K562 (cell line): Measurements from ENCODE around the gene ERI2. TPM values are rescaled to one million over a fixed set of nuclear protein-coding genes. Genes with fewer than 3 reads are reported as not detected.

ENCODE experiments used
- ASH1L ChIP-seq: fragments of 450-650 bp; IDR thresholded peaks from 2 replicates; pipeline ENCODE4 v1.6.1; 2018; ENCODE audit warnings: borderline replicate concordance, mild to moderate bottlenecking, low read depth; ENCODE audit not compliant: partially characterized antibody
- BRF1 ChIP-seq: IDR thresholded peaks from 3 replicates; pipeline ENCODE4 v1.6.1; 2011; ENCODE audit warnings: borderline replicate concordance, mild to moderate bottlenecking; ENCODE audit not compliant: insufficient read length; ENCODE audit errors: extremely low read depth
- COPS2 ChIP-seq: fragments of 450-650 bp; conservative IDR thresholded peaks from 2 replicates; pipeline ENCODE4 v1.6.1; 2016; ENCODE audit warnings: mild to moderate bottlenecking, moderate library complexity
- ELF2 ChIP-seq: fragments of 250-450 bp; sonication (Bioruptor Pico); IDR thresholded peaks from 2 replicates; pipeline ENCODE4 v1.5.0; 2021; ENCODE audit warnings: mild to moderate bottlenecking
- FOXA3 ChIP-seq, 2 experiments: fragments of 450-650 bp in 1 of 2; sonication (generic) in 1 of 2; formaldehyde crosslinking; IDR thresholded peaks in 1 of 2; conservative IDR thresholded peaks in 1 of 2; 2 replicates each; pipeline versions ENCODE4 v1.4.0 to v1.8.0; 2020 to 2022; ENCODE audit warnings: mild to moderate bottlenecking in 2 of 2, missing genetic modification reagents in 1 of 2
- KAT7 ChIP-seq: sonication (generic); formaldehyde crosslinking; IDR thresholded peaks from 2 replicates; pipeline ENCODE4 v1.8.0; 2022; ENCODE audit warnings: missing genetic modification reagents, mild to moderate bottlenecking, borderline replicate concordance
- NCOA1 ChIP-seq: fragments of 450-650 bp; IDR thresholded peaks from 2 replicates; pipeline ENCODE4 v1.6.1; 2016; ENCODE audit warnings: low read depth
- POLR2AphosphoS2 ChIP-seq: IDR thresholded peaks from 2 replicates; pipeline ENCODE4 v1.6.1; 2012; ENCODE audit warnings: low read length, improper control_type of control experiment
- PURB ChIP-seq: sonication (generic); formaldehyde crosslinking; IDR thresholded peaks from 2 replicates; pipeline ENCODE4 v1.9.0; 2021; ENCODE audit warnings: low read depth, mild to moderate bottlenecking, missing genetic modification reagents
- RB1 ChIP-seq: fragments of 450-650 bp; IDR thresholded peaks from 2 replicates; pipeline ENCODE4 v1.6.1; 2017; ENCODE audit warnings: low read depth, mild to moderate bottlenecking
- RERE ChIP-seq: sonication (generic); formaldehyde crosslinking; IDR thresholded peaks from 2 replicates; pipeline ENCODE4 v1.8.0; 2023; ENCODE audit warnings: missing genetic modification reagents, mild to moderate bottlenecking, borderline replicate concordance
- SP2 ChIP-seq: IDR thresholded peaks from 2 replicates; pipeline ENCODE4 v1.6.1; 2011; ENCODE audit warnings: mild to moderate bottlenecking, low read depth, low read length, moderate library complexity; ENCODE audit not compliant: poor library complexity, severe bottlenecking; ENCODE audit errors: extremely low read depth
- SRSF1 ChIP-seq: fragments of 200-400 bp; formaldehyde crosslinking; IDR thresholded peaks from 2 replicates; pipeline ENCODE4 v1.6.1; 2017; ENCODE audit warnings: mild to moderate bottlenecking, low read depth, low read length, moderate library complexity
- SUPT5H ChIP-seq: fragments of 450-650 bp; IDR thresholded peaks from 2 replicates; pipeline ENCODE4 v1.6.1; 2016
- TCF3 ChIP-seq: sonication (generic); formaldehyde crosslinking; IDR thresholded peaks from 2 replicates; pipeline ENCODE4 v1.4.0; 2020; ENCODE audit warnings: mild to moderate bottlenecking, missing genetic modification reagents
- THAP12 ChIP-seq: fragments of 250-450 bp; sonication (Bioruptor Pico); IDR thresholded peaks from 2 replicates; pipeline ENCODE4 v1.9.0; 2021; ENCODE audit warnings: mild to moderate bottlenecking, inconsistent platforms
- TSC22D4 ChIP-seq: fragments of 450-650 bp; IDR thresholded peaks from 2 replicates; pipeline ENCODE4 v1.6.1; 2016; ENCODE audit warnings: missing genetic modification characterization, missing biosample characterization, control low read depth
- ZC3H11A ChIP-seq: IDR thresholded peaks from 2 replicates; pipeline ENCODE4 v1.6.1; 2012; ENCODE audit warnings: low read depth, low read length, improper control_type of control experiment
- ZFX ChIP-seq: sonication (generic); formaldehyde crosslinking; IDR thresholded peaks from 2 replicates; pipeline ENCODE4 v1.8.0; 2022; ENCODE audit warnings: mild to moderate bottlenecking, missing genetic modification reagents, moderate library complexity
- ZNF23 ChIP-seq: fragments of 250-450 bp; sonication (Bioruptor Pico); IDR thresholded peaks from 2 replicates; pipeline ENCODE4 v1.4.0; 2020; ENCODE audit warnings: mild to moderate bottlenecking
- ZNF232 ChIP-seq: sonication (generic); formaldehyde crosslinking; IDR thresholded peaks from 2 replicates; pipeline ENCODE4 v1.8.0; 2022; ENCODE audit warnings: mild to moderate bottlenecking, missing genetic modification reagents
- ZNF431 ChIP-seq: sonication (generic); formaldehyde crosslinking; IDR thresholded peaks from 2 replicates; pipeline ENCODE4 v1.8.0; 2022; ENCODE audit warnings: mild to moderate bottlenecking, missing genetic modification reagents
- ZNF444 ChIP-seq: fragments of 250-450 bp; sonication (Bioruptor Pico); IDR thresholded peaks from 2 replicates; pipeline ENCODE4 v1.4.0; 2020; ENCODE audit warnings: mild to moderate bottlenecking, moderate library complexity
- polyA plus RNA-seq, 8 experiments: library from polyadenylated mRNA; depleted of rRNA in 4 of 8; stranded (reverse) in 5 of 8; unstranded in 3 of 8; fragments of >200 nt; fragmentation: Nextera tagmentation in 2 of 8; fragmentation: Illumina TruSeq in 1 of 8; extraction: Ambion mirVana in 2 of 8; extraction: Trizol in 1 of 8; gene quantifications; 2 replicates each; pipeline versions ENCODE4 v1.2.1 to v1.2.3, GENCODE V29; 2011 to 2014; ENCODE audit warnings: inconsistent platforms in 1 of 8, missing spikeins in 1 of 8
- total RNA-seq, 7 experiments: library from RNA; depleted of rRNA in 6 of 7; stranded (reverse); fragments of >200 nt in 6 of 7; fragmentation: Illumina TruSeq in 2 of 7; extraction: Trizol in 2 of 7; gene quantifications; 2 replicates each; pipeline versions ENCODE4 v1.2.1 to v1.2.3, GENCODE V29; 2011 to 2021; ENCODE audit warnings: low replicate concordance in 1 of 7

Gene ERI2
- total and polyA plus RNA-seq, 9 of the 15 experiments (the other 6 are each of a cell fraction or from before 2014, with no cell fraction given), result 23.3 to 57.0 (median 48.1) TPM

- TF ChIP-seq ELF2 (CRISPR knock-in tag), result 0 out of 2 replicates have a peak, but pooled peaks have one; percentile 44
- peak; percentile 72 to 92; a peak in 3 of 4 replicates for TF ChIP-seq FOXA3 (CRISPR knock-in tag; conservative IDR thresholded peaks at IDR 0.05 in 1 of 2, IDR thresholded peaks at IDR 0.05 in 1 of 2)
- no peak for TF ChIP-seq TSC22D4
- peak; percentile 33; the same call in 1 of the 2 replicates for TF ChIP-seq KAT7 (CRISPR knock-in tag)
- no peak for TF ChIP-seq ZNF232 (CRISPR knock-in tag)
- no peak for TF ChIP-seq RB1
- TF ChIP-seq ZC3H11A, result 0 out of 2 replicates have a peak, but pooled peaks have one; percentile 39
- TF ChIP-seq COPS2, result no peak
- TF ChIP-seq SP2, result no peak
- TF ChIP-seq NCOA1, result peak; percentile 85
- TF ChIP-seq THAP12 (CRISPR knock-in tag), result no peak
- TF ChIP-seq RERE (CRISPR knock-in tag), result no peak
- no peak for TF ChIP-seq ASH1L
- TF ChIP-seq BRF1, result no peak
- TF ChIP-seq TCF3 (CRISPR knock-in tag), result peak; percentile 74
- TF ChIP-seq SRSF1, result no peak
- no peak for TF ChIP-seq SUPT5H
- no peak for TF ChIP-seq ZFX (CRISPR knock-in tag)
- TF ChIP-seq PURB, result no peak
- no peak for TF ChIP-seq ZNF23 (CRISPR knock-in tag)
- peak; percentile 58; the same call in 1 of the 2 replicates for TF ChIP-seq ZNF444 (CRISPR knock-in tag)
- TF ChIP-seq ZNF431 (CRISPR knock-in tag), result no peak
- TF ChIP-seq POLR2AphosphoS2, result no peak
These were observed 19.8 kb upstream of the ERI2 start (continued) for GRCh38 chr16:20826039-20826566.
